Activated naive CD8-positive, alpha-beta T cell treated with anti-CD3 and anti-CD28 coated beads for 36 hours (primary cell): ENCODE results near the gene IFNLR1. TPM values are rescaled to one million over a fixed set of nuclear protein-coding genes. Genes with fewer than 3 reads are reported as not detected.
"Not testable (repeated sequence)": the region's sequence is repeated elsewhere in the genome, so short reads cannot be mapped to it uniquely, and the experiment has no call there.

Experiments
- DNase-seq: peaks from one replicate; pipeline ENCODE4 v3.0.0; 2021
- H3K27ac Mint-ChIP-seq: one replicate; pipeline ENCODE4 v1.8.0; 2022; ENCODE audit warnings: mild to moderate bottlenecking, moderate library complexity, mixed read lengths
- H3K27me3 Mint-ChIP-seq: one replicate; pipeline ENCODE4 v1.8.0; 2022; ENCODE audit warnings: mild to moderate bottlenecking, mixed read lengths
- H3K36me3 Mint-ChIP-seq: one replicate; pipeline ENCODE4 v1.8.0; 2021; ENCODE audit warnings: mild to moderate bottlenecking, mixed read lengths
- H3K4me1 Mint-ChIP-seq: one replicate; pipeline ENCODE4 v1.8.0; 2021; ENCODE audit warnings: mixed read lengths
- H3K4me3 Mint-ChIP-seq: one replicate; pipeline ENCODE4 v1.8.0; 2022; ENCODE audit warnings: mild to moderate bottlenecking, moderate library complexity, mixed read lengths
- H3K9me3 Mint-ChIP-seq: one replicate; pipeline ENCODE4 v1.8.0; 2022; ENCODE audit warnings: mixed read lengths
- total RNA-seq, 2 experiments: library from RNA; stranded (reverse); gene quantifications; one replicate each; pipeline ENCODE4 v1.2.3, GENCODE V29; 2021

IFNLR1 gene
- total RNA-seq, 2 experiments from 2014 or later = 6.3 to 7.3 TPM

GRCh38 chr1:24212376-24212775, 25.3 kb upstream of the IFNLR1 start:
- no peak for DNase-seq
- Mint-ChIP-seq H3K36me3 (no peaks in the 10 kb centered on the region), H3K4me1 (no peaks in the 10 kb centered on the region), H3K27me3 (peaks cover 31% of the 10 kb centered on the region), H3K27ac (no peak overlapping the region), H3K4me3 (no peak overlapping the region), H3K9me3 (peaks cover 1% of the 10 kb centered on the region)

- no peaks in the 10 kb centered on the region for H3K36me3 Mint-ChIP-seq
- no peaks in the 10 kb centered on the region for H3K4me1 Mint-ChIP-seq
- peaks cover 1% of the 10 kb centered on the region for H3K9me3 Mint-ChIP-seq
- peaks cover 10% of the 10 kb centered on the region for H3K27me3 Mint-ChIP-seq
- no peak overlapping the region for H3K4me3 Mint-ChIP-seq
- no peak overlapping the region for H3K27ac Mint-ChIP-seq
- DNase-seq = no peak
Measured at GRCh38 chr1:24210195-24210627, 23.1 kb upstream of the IFNLR1 start.

- no peaks in the 10 kb centered on the region for H3K27me3 Mint-ChIP-seq
- no peaks in the 10 kb centered on the region for H3K36me3 Mint-ChIP-seq
- H3K9me3 Mint-ChIP-seq = peaks cover 1% of the 10 kb centered on the region
- no peak overlapping the region for H3K4me3 Mint-ChIP-seq
- no peaks in the 10 kb centered on the region for H3K4me1 Mint-ChIP-seq
- DNase-seq = no peak
- H3K27ac Mint-ChIP-seq = no peak overlapping the region
Measured at GRCh38 chr1:24209097-24209496, 22.0 kb upstream of the IFNLR1 start.

- DNase-seq = no peak
- Mint-ChIP-seq H3K36me3 (no peaks in the 10 kb centered on the region), H3K4me1 (peaks cover 7% of the 10 kb centered on the region), H3K27me3 (no peaks in the 10 kb centered on the region), H3K4me3 (no peak overlapping the region), H3K9me3 (peaks cover 1% of the 10 kb centered on the region), H3K27ac (no peak overlapping the region)
Measured at GRCh38 chr1:24207709-24208108, 20.6 kb upstream of the IFNLR1 start.

- not testable (repeated sequence) for H3K36me3 Mint-ChIP-seq, H3K4me3 Mint-ChIP-seq
Measured at GRCh38 chr1:24207395-24207687, 20.3 kb upstream of the IFNLR1 start.

GRCh38 chr1:24206516-24207394, 19.7 kb upstream of the IFNLR1 start:
- H3K9me3 Mint-ChIP-seq = peaks cover 1% of the 10 kb centered on the region
- no peak overlapping the region for H3K27ac Mint-ChIP-seq
- H3K4me1 Mint-ChIP-seq = peaks cover 10% of the 10 kb centered on the region
- DNase-seq = no peak
- no peaks in the 10 kb centered on the region for H3K27me3 Mint-ChIP-seq
- H3K36me3 Mint-ChIP-seq = no peaks in the 10 kb centered on the region
- H3K4me3 Mint-ChIP-seq = no peak overlapping the region

More at GRCh38 chr1:24207395-24207687, 20.3 kb upstream of the IFNLR1 start:
- not testable (repeated sequence) for H3K4me1 Mint-ChIP-seq, DNase-seq, H3K9me3 Mint-ChIP-seq, H3K27ac Mint-ChIP-seq, H3K27me3 Mint-ChIP-seq

GRCh38 chr1:24206083-24206464, 19.0 kb upstream of the IFNLR1 start:
- DNase-seq = no peak
- Mint-ChIP-seq H3K9me3 (no peaks in the 10 kb centered on the region), H3K4me3 (no peak overlapping the region), H3K27ac (no peak overlapping the region), H3K4me1 (peaks cover 10% of the 10 kb centered on the region), H3K27me3 (no peaks in the 10 kb centered on the region), H3K36me3 (no peaks in the 10 kb centered on the region)

GRCh38 chr1:24205345-24206082, 18.4 kb upstream of the IFNLR1 start:
- H3K36me3 Mint-ChIP-seq = no peaks in the 10 kb centered on the region
- no peak for DNase-seq
- H3K27ac Mint-ChIP-seq = no peak overlapping the region
- peaks cover 10% of the 10 kb centered on the region for H3K4me1 Mint-ChIP-seq
- no peak overlapping the region for H3K4me3 Mint-ChIP-seq
- no peaks in the 10 kb centered on the region for H3K27me3 Mint-ChIP-seq
- no peaks in the 10 kb centered on the region for H3K9me3 Mint-ChIP-seq

- Mint-ChIP-seq H3K4me3 (no peak overlapping the region), H3K9me3 (no peaks in the 10 kb centered on the region), H3K4me1 (peaks cover 15% of the 10 kb centered on the region), H3K27ac (no peak overlapping the region), H3K27me3 (no peaks in the 10 kb centered on the region), H3K36me3 (no peaks in the 10 kb centered on the region)
- DNase-seq = no peak
Measured at GRCh38 chr1:24204116-24204515, 17.0 kb upstream of the IFNLR1 start.

GRCh38 chr1:24203404-24203803, 16.3 kb upstream of the IFNLR1 start:
- H3K27me3 Mint-ChIP-seq = no peaks in the 10 kb centered on the region
- H3K36me3 Mint-ChIP-seq = no peaks in the 10 kb centered on the region
- H3K4me1 Mint-ChIP-seq = peaks cover 15% of the 10 kb centered on the region
- no peaks in the 10 kb centered on the region for H3K9me3 Mint-ChIP-seq
- H3K27ac Mint-ChIP-seq = no peak overlapping the region
- no peak overlapping the region for H3K4me3 Mint-ChIP-seq
- peak; percentile 36 for DNase-seq

GRCh38 chr1:24202987-24203386, 15.9 kb upstream of the IFNLR1 start:
- Mint-ChIP-seq H3K27ac (no peak overlapping the region), H3K36me3 (no peaks in the 10 kb centered on the region), H3K4me3 (no peak overlapping the region), H3K9me3 (no peaks in the 10 kb centered on the region), H3K4me1 (peaks cover 15% of the 10 kb centered on the region), H3K27me3 (no peaks in the 10 kb centered on the region)
- no peak for DNase-seq

GRCh38 chr1:24202556-24202955, 15.5 kb upstream of the IFNLR1 start:
- Mint-ChIP-seq H3K4me3 (no peak overlapping the region), H3K27me3 (no peaks in the 10 kb centered on the region), H3K27ac (no peak overlapping the region), H3K36me3 (no peaks in the 10 kb centered on the region), H3K9me3 (no peaks in the 10 kb centered on the region), H3K4me1 (peaks cover 15% of the 10 kb centered on the region)
- DNase-seq = no peak

- Mint-ChIP-seq H3K4me1 (peaks cover 15% of the 10 kb centered on the region), H3K27me3 (no peaks in the 10 kb centered on the region), H3K36me3 (no peaks in the 10 kb centered on the region), H3K9me3 (no peaks in the 10 kb centered on the region), H3K27ac (no peak overlapping the region), H3K4me3 (no peak overlapping the region)
- peak; percentile 36 for DNase-seq
Measured at GRCh38 chr1:24201941-24202440, 14.9 kb upstream of the IFNLR1 start.

- Mint-ChIP-seq H3K27me3 (no peaks in the 10 kb centered on the region), H3K4me3 (peak overlapping the region; percentile 65), H3K4me1 (peaks cover 27% of the 10 kb centered on the region), H3K9me3 (no peaks in the 10 kb centered on the region), H3K36me3 (no peaks in the 10 kb centered on the region), H3K27ac (no peak overlapping the region)
- peak; percentile 70 for DNase-seq
Measured at GRCh38 chr1:24199291-24199900, 12.3 kb upstream of the IFNLR1 start.

- Mint-ChIP-seq H3K4me1 (peaks cover 28% of the 10 kb centered on the region), H3K27me3 (no peaks in the 10 kb centered on the region), H3K4me3 (no peak overlapping the region), H3K36me3 (no peaks in the 10 kb centered on the region), H3K27ac (no peak overlapping the region), H3K9me3 (no peaks in the 10 kb centered on the region)
- DNase-seq = no peak
Measured at GRCh38 chr1:24198766-24199165, 11.7 kb upstream of the IFNLR1 start.
